HG03469 (cell line): Measurements from ENCODE around the gene ATP5F1D.
"Not testable (repeated sequence)": the region's sequence is repeated elsewhere in the genome, so short reads cannot be mapped to it uniquely, and the experiment has no call there.

Experiments
- ATAC-seq: cut with Tn5 transposase; IDR thresholded peaks from one replicate; pipeline ENCODE4 v1.9.1; 2021; ENCODE audit warnings: mild to moderate bottlenecking, moderate library complexity, moderate number of reproducible peaks; ENCODE audit not compliant: unreplicated experiment

The ATP5F1D gene

GRCh38 chr19:1241417-1242095 lies at the start of gene ATP5F1D:
Gene ATP5F1D (plus strand): TSS chr19:1241751. CDS start chr19:1241851, 100 bp downstream.
- no peak for ATAC-seq

GRCh38 chr19:1199531-1199930 lies 42.0 kb upstream of the ATP5F1D start:
- no peak for ATAC-seq

- ATAC-seq: not testable (repeated sequence)
These were observed 40.9 kb upstream of the ATP5F1D start for GRCh38 chr19:1200614-1201013.

GRCh38 chr19:1205114-1206099 lies 36.1 kb upstream of the ATP5F1D start, which contains the start of gene STK11:
Gene STK11 (plus strand): TSS chr19:1205778. CDS start chr19:1206914, 1,136 bp downstream.
- ATAC-seq: peak; percentile 56

DNA sequence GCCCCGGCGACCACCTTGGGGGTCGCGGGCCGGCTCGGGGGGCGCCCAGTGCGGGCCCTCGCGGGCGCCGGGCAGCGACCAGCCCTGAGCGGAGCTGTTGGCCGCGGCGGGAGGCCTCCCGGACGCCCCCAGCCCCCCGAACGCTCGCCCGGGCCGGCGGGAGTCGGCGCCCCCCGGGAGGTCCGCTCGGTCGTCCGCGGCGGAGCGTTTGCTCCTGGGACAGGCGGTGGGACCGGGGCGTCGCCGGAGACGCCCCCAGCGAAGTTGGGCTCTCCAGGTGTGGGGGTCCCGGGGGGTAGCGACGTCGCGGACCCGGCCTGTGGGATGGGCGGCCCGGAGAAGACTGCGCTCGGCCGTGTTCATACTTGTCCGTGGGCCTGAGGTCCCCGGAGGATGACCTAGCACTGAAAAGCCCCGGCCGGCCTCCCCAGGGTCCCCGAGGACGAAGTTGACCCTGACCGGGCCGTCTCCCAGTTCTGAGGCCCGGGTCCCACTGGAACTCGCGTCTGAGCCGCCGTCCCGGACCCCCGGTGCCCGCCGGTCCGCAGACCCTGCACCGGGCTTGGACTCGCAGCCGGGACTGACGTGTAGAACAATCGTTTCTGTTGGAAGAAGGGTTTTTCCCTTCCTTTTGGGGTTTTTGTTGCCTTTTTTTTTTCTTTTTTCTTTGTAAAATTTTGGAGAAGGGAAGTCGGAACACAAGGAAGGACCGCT lies 35.2 kb upstream of the ATP5F1D start:
- ATAC-seq: no peak

GRCh38 chr19:1206864-1207450 lies 34.6 kb upstream of the ATP5F1D start:
- ATAC-seq: no peak

DNA sequence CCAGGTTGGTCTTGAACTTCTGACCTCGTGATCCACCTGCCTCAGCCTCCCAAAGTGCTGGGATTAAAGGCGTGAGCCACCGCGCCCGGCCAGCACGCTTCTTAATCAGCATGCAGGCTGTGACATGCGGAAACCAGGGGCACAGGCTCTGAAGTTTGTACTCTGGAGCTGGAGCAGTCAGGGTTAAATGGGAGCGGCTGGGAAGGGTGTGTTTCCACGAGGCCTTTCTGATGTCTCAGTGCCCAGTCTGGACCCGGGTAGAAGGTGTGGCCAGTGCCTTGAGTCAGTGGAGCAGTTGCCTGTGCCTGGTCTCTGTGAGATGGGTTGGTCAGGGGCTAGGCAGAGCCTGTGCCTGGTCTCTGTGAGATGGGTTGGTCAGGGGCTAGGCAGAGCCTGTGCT lies 32.7 kb upstream of the ATP5F1D start:
- ATAC-seq: not testable (repeated sequence)

DNA sequence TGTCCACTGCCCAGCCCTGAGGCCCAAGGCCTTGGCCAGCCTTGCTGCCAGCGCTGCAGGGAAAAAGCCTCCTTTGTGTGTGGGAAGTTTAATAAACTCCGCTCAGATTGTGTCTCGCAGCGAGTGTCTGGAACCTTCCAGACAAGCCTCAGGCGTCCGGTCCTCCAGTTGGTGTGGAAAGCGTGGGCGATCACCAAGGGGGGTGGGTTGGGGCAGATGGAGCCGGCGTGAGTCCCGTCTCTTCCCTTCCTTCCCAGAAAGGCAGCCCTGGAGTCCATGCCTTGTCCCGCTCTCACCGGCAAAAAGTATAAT lies 31.4 kb upstream of the ATP5F1D start:
- no peak for ATAC-seq

GRCh38 chr19:1211494-1212234 lies 29.9 kb upstream of the ATP5F1D start:
- no peak for ATAC-seq

GRCh38 chr19:1213391-1214286 lies 27.9 kb upstream of the ATP5F1D start:
- no peak for ATAC-seq

DNA sequence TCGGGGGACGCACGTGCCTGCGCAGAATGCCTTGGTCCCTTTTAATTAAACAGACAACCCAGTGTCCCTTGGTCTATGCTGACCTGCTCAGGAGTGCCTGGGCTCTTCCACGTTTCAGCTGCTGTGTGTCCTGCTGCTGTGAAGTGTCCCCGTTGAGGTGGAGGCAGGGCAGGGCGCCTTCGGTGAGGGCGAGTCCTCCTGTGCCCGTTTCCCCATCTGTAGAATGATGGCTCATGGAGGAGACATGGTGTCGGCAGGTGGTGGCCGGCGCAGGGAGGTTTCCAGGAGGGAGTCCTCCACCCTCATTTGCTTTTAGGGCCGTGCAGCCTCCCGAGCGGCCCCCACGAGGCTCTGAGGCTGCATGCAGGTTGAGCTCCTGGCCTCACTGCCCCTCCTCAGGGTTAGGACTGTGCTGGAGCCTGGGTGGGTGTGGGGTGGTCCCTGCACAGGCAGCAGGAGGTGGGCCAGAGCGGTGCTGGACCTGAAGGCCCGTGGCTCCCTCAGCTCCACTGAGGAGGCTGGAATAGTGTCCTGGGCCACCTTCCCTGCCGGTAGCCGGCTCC lies 27.2 kb upstream of the ATP5F1D start:
- no peak for ATAC-seq

DNA sequence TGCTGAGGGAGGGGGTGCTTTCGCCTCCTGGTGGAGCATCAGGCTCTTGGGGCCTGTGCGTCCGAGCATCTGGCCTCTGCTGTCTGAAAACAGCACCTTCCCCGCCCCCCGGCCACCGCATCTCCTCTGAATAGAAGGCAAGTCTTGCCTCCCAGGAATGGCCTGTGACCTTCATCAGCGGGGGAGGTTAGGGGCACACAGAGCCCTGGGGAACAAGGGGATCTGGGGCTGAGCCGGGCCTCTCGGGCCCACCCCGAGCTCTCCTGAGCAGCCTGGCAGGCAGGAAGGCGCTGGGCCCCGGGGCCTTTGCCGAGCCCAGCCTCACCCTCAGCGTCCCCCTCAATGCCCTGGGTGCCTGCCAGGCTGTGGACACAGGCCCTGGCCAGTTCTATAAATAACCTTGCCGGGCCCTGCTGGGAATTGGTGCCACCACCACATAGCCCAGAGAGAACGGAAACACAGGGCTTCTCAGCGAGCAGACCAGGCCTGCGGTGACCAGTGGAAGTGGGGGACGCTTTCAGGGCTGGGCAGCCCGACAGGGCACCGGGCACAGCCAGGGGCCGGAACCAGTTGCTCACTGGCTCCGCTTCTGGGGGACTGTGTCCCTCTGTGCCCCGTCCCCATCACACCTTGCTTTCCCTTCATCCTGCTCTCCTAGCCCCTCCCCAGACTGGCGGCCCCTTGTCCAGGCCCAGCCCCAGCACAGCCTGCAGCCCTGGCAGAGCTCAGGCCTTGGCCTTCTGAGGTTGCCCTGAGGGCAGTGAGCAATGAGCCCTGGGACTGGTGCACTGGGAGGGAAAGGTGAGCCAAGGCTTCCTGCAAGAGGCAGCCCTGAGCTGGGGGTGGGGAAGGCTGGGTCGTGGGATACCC lies 26.5 kb upstream of the ATP5F1D start:
- no peak for ATAC-seq

- no peak for ATAC-seq
These were observed 24.8 kb upstream of the ATP5F1D start for GRCh38 chr19:1216756-1217155.

DNA sequence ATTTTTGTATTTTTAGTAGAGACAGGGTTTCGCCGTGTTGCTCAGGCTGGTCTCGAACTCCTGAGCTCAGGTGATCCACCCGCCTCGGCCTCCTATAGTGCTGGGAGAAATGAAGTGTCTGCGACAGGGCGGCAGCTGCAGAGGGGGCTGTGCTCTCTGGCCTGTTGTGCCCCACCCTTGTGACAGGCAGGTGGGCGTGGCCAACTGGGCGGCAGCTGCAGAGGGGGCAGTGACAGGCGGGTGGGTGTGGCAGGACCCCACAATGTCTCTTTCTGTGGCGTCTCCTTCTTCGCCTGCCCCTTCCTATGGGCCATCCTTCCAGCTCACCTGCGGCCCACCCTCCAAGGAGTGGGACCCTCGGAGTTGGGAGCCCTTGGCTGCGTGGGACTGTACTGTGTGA lies 24.2 kb upstream of the ATP5F1D start:
- no peak for ATAC-seq

- ATAC-seq: no peak
These were observed 22.6 kb upstream of the ATP5F1D start for GRCh38 chr19:1218751-1219567.

DNA sequence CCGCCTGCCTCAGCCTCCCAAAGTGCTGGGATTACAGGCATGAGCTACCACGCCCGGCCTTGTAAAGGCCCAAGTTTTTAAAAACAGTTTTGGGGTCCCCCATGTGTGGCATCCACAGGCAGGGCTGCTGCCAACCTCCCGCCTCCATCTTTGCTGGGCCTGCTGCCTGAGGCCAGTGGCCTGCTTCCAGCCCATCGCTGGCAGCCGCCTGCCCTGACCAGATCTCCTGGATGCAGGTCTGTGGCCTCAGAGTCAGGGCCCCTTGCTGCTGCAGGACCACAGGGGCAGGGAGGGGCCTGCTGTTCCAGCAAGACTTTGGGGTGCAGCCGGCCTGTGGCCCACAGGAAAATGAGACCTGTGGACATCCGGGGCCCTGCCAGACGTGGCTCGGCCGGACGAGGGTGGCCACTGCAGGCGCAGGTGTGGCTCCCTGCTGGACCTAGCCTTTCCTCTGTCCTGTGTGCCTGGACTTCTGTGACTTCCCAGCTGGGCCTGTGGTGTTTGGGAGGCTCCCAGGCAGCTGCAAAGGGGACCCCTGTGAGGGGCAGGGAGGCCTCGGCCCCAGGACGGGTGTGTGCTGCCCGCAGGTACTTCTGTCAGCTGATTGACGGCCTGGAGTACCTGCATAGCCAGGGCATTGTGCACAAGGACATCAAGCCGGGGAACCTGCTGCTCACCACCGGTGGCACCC lies 21.6 kb upstream of the ATP5F1D start:
- no peak for ATAC-seq
